ENCODE measurements around the gene LZTR1. TPM values are rescaled to one million over a fixed set of nuclear protein-coding genes. Genes with fewer than 3 reads are reported as not detected.
"Not testable (repeated sequence)": the region's sequence is repeated elsewhere in the genome, so short reads cannot be mapped to it uniquely, and the experiment has no call there.

Gene LZTR1
- 72.8 TPM for total RNA-seq

DNA sequence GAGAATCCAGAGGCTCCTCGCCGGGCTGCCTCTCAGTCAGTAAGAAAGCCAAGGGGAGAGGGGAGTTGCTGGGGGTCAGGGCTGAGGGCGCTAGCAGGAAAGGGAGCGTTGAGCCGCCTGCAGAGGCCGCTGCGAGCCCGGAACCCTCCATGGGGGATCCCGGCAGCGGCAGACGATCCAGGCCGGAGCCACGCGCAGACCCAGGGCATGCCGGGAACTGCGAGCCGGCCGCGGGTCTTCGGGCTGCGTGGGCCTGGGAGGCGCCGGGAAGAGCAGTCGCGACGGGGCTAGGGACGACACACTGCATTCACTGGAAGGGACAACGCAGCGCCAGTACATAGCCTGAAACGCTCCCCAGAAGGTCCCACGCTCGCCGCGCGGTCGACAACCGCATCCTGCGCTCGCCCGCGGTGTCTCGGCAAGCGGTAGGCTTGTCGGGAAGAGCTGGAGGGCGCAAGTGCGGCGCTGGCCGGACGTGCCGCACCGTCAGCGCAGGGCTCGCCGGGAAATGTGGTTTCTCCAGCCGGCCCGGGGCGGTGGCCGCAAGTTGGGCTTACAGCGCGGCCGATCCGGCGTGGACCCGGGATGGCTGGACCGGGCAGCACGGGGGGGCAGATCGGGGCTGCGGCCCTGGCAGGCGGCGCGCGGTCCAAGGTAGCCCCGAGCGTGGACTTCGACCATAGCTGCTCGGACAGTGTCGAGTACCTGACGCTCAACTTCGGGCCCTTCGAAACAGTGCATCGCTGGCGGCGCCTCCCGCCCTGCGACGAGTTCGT lies at the start of gene LZTR1:
Gene LZTR1, plus strand, starts transcription at position 511 of the 776 bp plus-strand sequence. Its CDS starts 75 bp downstream, at position 586.
- Histone ChIP-seq H3K9me3 (no peaks in the 10 kb centered on the region), H3K27ac (peak within 1 kb of the TSS; percentile 73 to 85), H3K27me3 (no peaks in the 10 kb centered on the region), H3K4me1 (peaks cover 11 to 23% of the 10 kb centered on the region in 2 donors), H3K36me3 (peaks cover 7 to 15% of the 10 kb centered on the region in 2 donors), H3K4me3 (peak within 1 kb of the TSS; percentile 74 to 90)
- TF ChIP-seq, protein P1, sequence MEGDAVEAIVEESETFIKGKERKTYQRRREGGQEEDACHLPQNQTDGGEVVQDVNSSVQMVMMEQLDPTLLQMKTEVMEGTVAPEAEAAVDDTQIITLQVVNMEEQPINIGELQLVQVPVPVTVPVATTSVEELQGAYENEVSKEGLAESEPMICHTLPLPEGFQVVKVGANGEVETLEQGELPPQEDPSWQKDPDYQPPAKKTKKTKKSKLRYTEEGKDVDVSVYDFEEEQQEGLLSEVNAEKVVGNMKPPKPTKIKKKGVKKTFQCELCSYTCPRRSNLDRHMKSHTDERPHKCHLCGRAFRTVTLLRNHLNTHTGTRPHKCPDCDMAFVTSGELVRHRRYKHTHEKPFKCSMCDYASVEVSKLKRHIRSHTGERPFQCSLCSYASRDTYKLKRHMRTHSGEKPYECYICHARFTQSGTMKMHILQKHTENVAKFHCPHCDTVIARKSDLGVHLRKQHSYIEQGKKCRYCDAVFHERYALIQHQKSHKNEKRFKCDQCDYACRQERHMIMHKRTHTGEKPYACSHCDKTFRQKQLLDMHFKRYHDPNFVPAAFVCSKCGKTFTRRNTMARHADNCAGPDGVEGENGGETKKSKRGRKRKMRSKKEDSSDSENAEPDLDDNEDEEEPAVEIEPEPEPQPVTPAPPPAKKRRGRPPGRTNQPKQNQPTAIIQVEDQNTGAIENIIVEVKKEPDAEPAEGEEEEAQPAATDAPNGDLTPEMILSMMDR (IDR thresholded peaks at IDR 0.05) = peak; percentile 42 to 57 (median 49)
- intact Hi-C loops (cut with DNase I) = loop anchor here (1.0 to 10.0 kb wide), 5 partner anchors 20 to 663 kb away; partner anchors contain the start of genes CRKL, P2RX6, PI4KA and SDF2L1
- DNase-seq (ENCODE audit: low spot score in 2 of 2) = peak in 1 of 2 donors; percentile 88

GRCh38 chr22:20933910-20934309 lies 48.2 kb upstream of the LZTR1 start:
- Histone ChIP-seq H3K36me3 (peaks cover 18 to 35% of the 10 kb centered on the region in 2 donors), H3K27me3 (no peaks in the 10 kb centered on the region), H3K27ac (no peak overlapping the region), H3K4me1 (peaks cover 5 to 13% of the 10 kb centered on the region in 2 donors), H3K4me3 (no peak overlapping the region), H3K9me3 (no peaks in the 10 kb centered on the region)
- DNase-seq (ENCODE audit: low spot score in 2 of 2) = no peak
- intact Hi-C loops (cut with DNase I) = no loop called here
- TF ChIP-seq, protein P1 (IDR thresholded peaks at IDR 0.05) = no peak

- intact Hi-C loops (cut with DNase I); H3K27ac ChIP-seq; H3K27me3 ChIP-seq; H3K9me3 ChIP-seq; DNase-seq (ENCODE audit: low spot score in 2 of 2); H3K4me3 ChIP-seq: not testable (repeated sequence)
- peaks cover 5 to 17% of the 10 kb centered on the region in 2 donors for H3K4me1 ChIP-seq
- H3K36me3 ChIP-seq = peaks cover 18 to 35% of the 10 kb centered on the region in 2 donors
Measured at GRCh38 chr22:20935049-20935448, 47.0 kb upstream of the LZTR1 start.

GRCh38 chr22:20935780-20936539 lies 46.1 kb upstream of the LZTR1 start:
- DNase-seq (ENCODE audit: low spot score in 2 of 2); intact Hi-C loops (cut with DNase I); H3K27ac ChIP-seq; H3K4me3 ChIP-seq; H3K9me3 ChIP-seq; H3K27me3 ChIP-seq: not testable (repeated sequence)
- peaks cover 18 to 35% of the 10 kb centered on the region in 2 donors for H3K36me3 ChIP-seq
- H3K4me1 ChIP-seq = peaks cover 5 to 18% of the 10 kb centered on the region in 2 donors

- H3K36me3 ChIP-seq = peaks cover 18 to 35% of the 10 kb centered on the region in 2 donors
- H3K4me1 ChIP-seq = peaks cover 5 to 18% of the 10 kb centered on the region in 2 donors
- H3K4me3 ChIP-seq = no peak overlapping the region
- DNase-seq (ENCODE audit: low spot score in 2 of 2) = no peak
- H3K27ac ChIP-seq = no peak overlapping the region
- no peaks in the 10 kb centered on the region for H3K9me3 ChIP-seq
- TF ChIP-seq, protein P1 (IDR thresholded peaks at IDR 0.05) = no peak
- intact Hi-C loops (cut with DNase I) = no loop called here
- H3K27me3 ChIP-seq = no peaks in the 10 kb centered on the region
Measured at GRCh38 chr22:20937031-20937793, 44.9 kb upstream of the LZTR1 start.

Data from ascending aorta (tissue), 2 donors.